GM12865 (cell line): Measurements from ENCODE around the gene NOC3L.

Source experiments
- DNase-seq: peaks from one replicate; pipeline ENCODE4 v3.0.0; 2010; ENCODE audit warnings: low read depth
- H3K4me3 ChIP-seq: 2 replicates; pipeline ENCODE4 v1.5.1; 2011; ENCODE audit warnings: mild to moderate bottlenecking, low read depth, low read length, control low read depth
- TF ChIP-seq, protein P1 (sequence below): IDR thresholded peaks from 2 replicates; pipeline ENCODE4 v1.5.1; 2011; ENCODE audit warnings: low read length, control low read depth, low read depth, inconsistent platforms; ENCODE audit not compliant: insufficient read depth; ENCODE audit errors: missing control alignments

Gene NOC3L, protein sequence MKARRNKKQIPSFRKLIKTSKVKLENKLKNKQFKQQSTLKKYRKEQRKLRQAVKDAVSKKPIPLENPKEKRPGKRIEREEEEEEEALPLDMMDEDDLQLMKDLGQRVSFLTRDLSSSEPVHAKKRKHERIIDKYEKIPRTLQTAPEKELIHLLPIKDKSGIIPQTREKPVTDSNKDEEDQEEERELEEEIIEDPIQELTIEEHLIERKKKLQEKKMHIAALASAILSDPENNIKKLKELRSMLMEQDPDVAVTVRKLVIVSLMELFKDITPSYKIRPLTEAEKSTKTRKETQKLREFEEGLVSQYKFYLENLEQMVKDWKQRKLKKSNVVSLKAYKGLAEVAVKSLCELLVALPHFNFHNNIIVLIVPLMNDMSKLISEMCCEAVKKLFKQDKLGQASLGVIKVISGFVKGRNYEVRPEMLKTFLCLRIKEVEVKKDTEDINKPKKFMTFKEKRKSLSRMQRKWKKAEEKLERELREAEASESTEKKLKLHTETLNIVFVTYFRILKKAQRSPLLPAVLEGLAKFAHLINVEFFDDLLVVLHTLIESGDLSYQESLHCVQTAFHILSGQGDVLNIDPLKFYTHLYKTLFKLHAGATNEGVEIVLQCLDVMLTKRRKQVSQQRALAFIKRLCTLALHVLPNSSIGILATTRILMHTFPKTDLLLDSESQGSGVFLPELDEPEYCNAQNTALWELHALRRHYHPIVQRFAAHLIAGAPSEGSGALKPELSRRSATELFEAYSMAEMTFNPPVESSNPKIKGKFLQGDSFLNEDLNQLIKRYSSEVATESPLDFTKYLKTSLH

DNA sequence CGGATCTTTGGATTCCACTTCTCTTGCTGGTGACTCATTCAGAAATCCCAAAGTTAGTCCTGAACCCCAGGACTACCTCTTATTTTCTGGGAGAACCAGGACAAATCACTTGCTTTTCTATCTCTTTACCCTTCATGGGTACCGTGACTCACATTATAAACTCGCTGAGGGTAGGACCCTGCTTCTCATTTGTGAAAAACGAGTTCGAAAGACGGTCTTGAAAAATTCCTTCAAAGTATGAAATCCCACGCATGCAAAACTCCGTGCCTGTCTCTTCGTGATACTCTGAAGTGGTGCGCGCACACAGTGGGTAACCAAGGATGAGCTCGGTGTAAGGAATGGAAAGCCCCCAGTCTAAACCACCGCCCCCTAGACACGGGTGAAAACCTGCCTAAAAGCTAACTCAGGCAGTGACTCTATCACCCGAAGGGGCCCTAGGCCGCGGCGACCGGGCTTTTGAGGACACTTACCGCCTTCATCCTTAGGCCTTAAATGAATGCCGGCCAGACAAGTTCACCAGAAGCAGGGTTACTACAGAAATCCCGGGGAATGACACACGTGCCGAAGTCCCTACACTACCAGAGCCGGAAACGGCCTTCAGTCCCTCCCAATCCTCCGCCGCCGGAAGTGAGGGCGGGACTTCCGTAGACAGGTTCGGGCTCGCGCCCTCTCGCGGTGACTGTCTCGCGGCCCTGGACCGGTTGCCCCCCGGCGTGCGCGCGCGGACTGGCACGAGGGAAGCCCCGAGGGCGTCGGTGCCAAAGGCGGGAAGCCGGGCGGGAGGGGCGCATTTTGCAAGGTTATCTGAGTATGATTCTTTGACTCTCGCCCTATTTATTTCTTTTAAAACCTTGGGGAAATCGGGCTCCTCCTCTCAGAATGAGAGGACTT is at the start of gene NOC3L:
TSS of gene NOC3L (minus strand) at position 580 of the 891 bp plus-strand sequence. CDS start at position 479, 101 bp downstream.
- peak within 1 kb of the TSS; percentile 81 for H3K4me3 ChIP-seq
- TF ChIP-seq, protein P1, sequence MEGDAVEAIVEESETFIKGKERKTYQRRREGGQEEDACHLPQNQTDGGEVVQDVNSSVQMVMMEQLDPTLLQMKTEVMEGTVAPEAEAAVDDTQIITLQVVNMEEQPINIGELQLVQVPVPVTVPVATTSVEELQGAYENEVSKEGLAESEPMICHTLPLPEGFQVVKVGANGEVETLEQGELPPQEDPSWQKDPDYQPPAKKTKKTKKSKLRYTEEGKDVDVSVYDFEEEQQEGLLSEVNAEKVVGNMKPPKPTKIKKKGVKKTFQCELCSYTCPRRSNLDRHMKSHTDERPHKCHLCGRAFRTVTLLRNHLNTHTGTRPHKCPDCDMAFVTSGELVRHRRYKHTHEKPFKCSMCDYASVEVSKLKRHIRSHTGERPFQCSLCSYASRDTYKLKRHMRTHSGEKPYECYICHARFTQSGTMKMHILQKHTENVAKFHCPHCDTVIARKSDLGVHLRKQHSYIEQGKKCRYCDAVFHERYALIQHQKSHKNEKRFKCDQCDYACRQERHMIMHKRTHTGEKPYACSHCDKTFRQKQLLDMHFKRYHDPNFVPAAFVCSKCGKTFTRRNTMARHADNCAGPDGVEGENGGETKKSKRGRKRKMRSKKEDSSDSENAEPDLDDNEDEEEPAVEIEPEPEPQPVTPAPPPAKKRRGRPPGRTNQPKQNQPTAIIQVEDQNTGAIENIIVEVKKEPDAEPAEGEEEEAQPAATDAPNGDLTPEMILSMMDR = peak; percentile 74
- DNase-seq = peak; percentile 97

DNA sequence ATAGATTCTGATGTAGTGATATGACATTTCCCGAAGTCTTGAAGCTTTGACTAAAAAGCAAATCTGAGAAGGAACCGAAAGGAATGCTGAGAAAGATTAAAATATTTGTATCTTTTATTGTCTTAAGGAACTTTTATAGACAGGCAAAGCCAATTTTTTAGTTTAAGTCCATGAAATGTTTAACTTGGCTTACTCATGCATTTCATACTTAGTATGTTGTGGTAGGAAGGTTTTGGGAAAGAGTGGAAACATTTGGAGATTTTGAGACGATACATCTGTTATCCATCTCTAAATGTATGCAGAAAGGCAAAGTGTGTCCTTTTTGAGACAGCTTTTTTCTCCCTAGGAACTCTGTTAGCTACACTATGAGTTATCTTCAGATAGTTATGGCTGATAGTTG is 49.7 kb upstream of the NOC3L start:
- no peak for DNase-seq
- H3K4me3 ChIP-seq = no peak overlapping the region
- TF ChIP-seq, protein P1 = no peak

DNA sequence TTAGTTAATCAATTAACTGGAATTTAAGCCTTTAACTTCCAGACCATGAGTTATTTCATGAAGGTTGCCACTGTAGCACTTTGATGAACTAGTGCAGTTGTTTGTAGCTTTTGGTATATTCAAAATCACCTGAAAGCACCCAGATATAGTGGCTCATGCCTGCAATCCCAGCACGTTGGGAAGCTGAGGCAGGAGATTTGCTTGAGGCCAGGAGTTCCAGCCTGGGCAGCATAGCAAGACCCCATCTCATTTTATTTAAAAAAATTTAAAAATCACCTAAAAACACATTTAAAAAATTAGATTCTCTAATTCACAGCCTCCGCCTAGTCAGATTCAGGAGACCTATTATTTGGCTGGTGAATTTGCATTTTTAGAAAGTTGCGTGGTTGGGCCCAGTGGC is 48.6 kb upstream of the NOC3L start:
- TF ChIP-seq, protein P1 = no peak
- DNase-seq = no peak
- no peak overlapping the region for H3K4me3 ChIP-seq

DNA sequence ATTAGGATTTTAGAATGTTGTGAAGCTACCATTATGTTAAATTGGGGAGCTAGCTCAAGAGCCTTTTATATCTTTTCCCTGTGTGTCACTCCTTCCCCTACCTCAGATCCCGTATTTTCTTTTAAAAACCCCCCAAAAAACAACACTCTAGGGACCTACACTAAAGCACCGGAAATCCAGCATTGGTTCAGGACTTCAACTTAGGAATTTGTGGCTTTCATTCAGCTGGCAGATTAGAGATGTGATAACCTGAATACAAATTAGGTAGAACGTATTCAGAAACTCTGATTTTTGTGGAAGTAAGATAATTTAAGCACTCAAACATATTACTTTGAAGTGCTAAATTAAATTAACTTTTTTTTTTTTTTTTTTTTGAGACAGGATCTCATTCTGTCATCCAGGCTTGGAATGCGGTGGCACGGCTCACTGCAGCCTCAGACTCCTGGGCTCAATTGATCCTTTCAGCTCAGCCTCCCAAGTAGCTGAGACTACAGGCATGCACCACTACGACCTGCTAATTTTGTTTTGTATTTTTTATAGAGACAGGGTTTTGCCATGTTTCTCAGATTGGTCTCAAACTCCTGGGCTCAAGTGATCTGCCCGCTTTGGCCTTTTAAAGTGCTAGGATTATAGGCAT is 46.4 kb upstream of the NOC3L start:
- H3K4me3 ChIP-seq = no peak overlapping the region
- TF ChIP-seq, protein P1 = no peak
- DNase-seq = no peak

DNA sequence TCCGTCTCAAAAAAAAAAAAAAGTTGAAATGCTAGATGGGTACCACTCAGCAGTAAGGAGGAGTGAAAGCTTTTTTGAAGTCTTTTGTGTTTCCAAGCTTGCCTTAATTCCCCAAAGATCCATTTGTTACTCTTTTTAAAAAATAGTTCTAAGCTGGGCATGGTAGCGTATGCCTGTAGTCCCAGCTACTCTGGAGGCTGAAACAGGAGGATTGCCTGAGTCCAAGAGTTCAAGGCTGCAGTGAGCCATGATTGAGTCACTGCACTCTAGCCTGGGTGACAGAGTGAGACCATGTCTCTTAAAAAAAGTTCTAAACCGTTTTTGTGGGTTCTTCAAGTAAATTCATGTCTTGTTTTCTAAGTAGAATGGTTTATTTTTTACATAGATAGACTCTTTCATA is 44.9 kb upstream of the NOC3L start:
- H3K4me3 ChIP-seq = no peak overlapping the region
- DNase-seq = no peak
- TF ChIP-seq, protein P1 = no peak

DNA sequence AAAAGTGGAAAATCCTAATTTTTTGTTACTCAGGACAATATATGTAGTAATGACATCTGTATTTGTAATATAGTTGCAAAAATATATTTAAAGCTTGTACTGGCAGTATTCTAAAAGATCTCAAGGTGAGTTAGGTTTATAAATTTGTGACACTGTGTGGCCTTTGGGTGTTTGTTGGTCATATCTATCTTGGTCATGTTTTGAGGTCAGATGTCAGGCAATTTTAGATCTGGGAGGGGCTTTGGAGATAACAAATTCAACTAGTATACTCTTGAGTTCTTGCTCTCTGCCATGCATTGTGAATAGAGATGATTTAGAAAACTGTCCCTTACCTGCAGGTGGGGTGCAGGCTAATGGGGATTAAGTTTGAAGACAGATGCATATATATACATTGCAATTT is 42.7 kb upstream of the NOC3L start:
- no peak overlapping the region for H3K4me3 ChIP-seq
- DNase-seq = no peak
- TF ChIP-seq, protein P1 = no peak
